ENCODE results near the gene PPIE. TPM values are rescaled to one million over a fixed set of nuclear protein-coding genes. Genes with fewer than 3 reads are reported as not detected.

Gene PPIE
- total and polyA plus RNA-seq, 2 of the 4 experiments (the other 2 are of a cell fraction): 40.9 to 68.1 TPM

DNA sequence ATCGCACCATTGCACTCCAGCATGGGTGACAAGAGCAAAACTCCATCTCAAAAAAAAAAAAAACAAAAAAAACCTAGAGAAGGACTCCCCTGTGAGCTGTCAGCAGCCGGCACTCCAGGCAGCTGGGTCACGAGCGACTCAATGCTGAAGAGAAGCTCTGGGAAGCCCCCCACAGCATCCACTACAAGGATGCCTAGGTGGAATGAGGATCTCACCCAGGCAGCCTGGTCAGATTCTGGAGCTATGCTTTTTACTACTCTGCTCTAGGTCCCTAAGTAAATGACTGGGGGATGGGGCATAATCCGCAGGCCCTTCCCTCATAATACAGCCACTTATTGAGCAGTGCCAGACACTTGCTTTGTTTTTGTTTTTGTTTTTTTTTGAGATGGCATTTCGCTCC, 43.4 kb downstream of the PPIE start:
- no peak overlapping the region for H3K27ac ChIP-seq (ENCODE audit: insufficient read depth, low read length)
- H2BK5ac ChIP-seq (ENCODE audit: low read depth, low read length, poor library complexity, severe bottlenecking): no peak overlapping the region
- no peak overlapping the region for H3K4me3 ChIP-seq (ENCODE audit: insufficient read depth, low read depth, low read length)
- BruUV-seq (replicated peaks): no TSS peak
- H3K79me1 ChIP-seq (ENCODE audit: low read depth in 1 of 2, low read length in 2 of 2): no peaks in the 10 kb centered on the region
- no peaks in the 10 kb centered on the region for H4K20me1 ChIP-seq (ENCODE audit: insufficient read depth, low read length)
- H3K56ac ChIP-seq (ENCODE audit: extremely low read depth, insufficient read depth, low read length): no peak overlapping the region
- in situ Hi-C loops (cut with MboI; ENCODE audit: low sequenced_read_pairs): no loop called here
- no peak overlapping the region for H2BK120ac ChIP-seq (ENCODE audit: low read depth, low read length)
- TF ChIP-seq SMC3 (IDR thresholded peaks at IDR 0.05; ENCODE audit: low read depth, low read length) (no peak), MAZ (IDR thresholded peaks at IDR 0.05; ENCODE audit: borderline replicate concordance, low read depth, low read length) (no peak), RFX5 (IDR thresholded peaks at IDR 0.05; ENCODE audit: low read depth, low read length) (no peak), CEBPB (IDR thresholded peaks at IDR 0.05; ENCODE audit: low read depth, low read length) (no peak), RCOR1 (IDR thresholded peaks at IDR 0.05; ENCODE audit: insufficient replicate concordance, low read length) (no peak), MXI1 (IDR thresholded peaks at IDR 0.05; ENCODE audit: borderline replicate concordance, low read depth, low read length) (no peak)
- TF ChIP-seq, protein P1, sequence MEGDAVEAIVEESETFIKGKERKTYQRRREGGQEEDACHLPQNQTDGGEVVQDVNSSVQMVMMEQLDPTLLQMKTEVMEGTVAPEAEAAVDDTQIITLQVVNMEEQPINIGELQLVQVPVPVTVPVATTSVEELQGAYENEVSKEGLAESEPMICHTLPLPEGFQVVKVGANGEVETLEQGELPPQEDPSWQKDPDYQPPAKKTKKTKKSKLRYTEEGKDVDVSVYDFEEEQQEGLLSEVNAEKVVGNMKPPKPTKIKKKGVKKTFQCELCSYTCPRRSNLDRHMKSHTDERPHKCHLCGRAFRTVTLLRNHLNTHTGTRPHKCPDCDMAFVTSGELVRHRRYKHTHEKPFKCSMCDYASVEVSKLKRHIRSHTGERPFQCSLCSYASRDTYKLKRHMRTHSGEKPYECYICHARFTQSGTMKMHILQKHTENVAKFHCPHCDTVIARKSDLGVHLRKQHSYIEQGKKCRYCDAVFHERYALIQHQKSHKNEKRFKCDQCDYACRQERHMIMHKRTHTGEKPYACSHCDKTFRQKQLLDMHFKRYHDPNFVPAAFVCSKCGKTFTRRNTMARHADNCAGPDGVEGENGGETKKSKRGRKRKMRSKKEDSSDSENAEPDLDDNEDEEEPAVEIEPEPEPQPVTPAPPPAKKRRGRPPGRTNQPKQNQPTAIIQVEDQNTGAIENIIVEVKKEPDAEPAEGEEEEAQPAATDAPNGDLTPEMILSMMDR (conservative IDR thresholded peaks at IDR 0.05; ENCODE audit: low read depth, low read length): no peak
- TF ChIP-seq, protein P2, sequence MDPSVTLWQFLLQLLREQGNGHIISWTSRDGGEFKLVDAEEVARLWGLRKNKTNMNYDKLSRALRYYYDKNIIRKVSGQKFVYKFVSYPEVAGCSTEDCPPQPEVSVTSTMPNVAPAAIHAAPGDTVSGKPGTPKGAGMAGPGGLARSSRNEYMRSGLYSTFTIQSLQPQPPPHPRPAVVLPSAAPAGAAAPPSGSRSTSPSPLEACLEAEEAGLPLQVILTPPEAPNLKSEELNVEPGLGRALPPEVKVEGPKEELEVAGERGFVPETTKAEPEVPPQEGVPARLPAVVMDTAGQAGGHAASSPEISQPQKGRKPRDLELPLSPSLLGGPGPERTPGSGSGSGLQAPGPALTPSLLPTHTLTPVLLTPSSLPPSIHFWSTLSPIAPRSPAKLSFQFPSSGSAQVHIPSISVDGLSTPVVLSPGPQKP (IDR thresholded peaks at IDR 0.05; ENCODE audit: borderline replicate concordance, low read depth, low read length): no peak
- TF ChIP-seq, protein P3, sequence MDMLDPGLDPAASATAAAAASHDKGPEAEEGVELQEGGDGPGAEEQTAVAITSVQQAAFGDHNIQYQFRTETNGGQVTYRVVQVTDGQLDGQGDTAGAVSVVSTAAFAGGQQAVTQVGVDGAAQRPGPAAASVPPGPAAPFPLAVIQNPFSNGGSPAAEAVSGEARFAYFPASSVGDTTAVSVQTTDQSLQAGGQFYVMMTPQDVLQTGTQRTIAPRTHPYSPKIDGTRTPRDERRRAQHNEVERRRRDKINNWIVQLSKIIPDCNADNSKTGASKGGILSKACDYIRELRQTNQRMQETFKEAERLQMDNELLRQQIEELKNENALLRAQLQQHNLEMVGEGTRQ (IDR thresholded peaks at IDR 0.05; ENCODE audit: low read depth, low read length): no peak
- no peak overlapping the region for H2BK20ac ChIP-seq (ENCODE audit: low read depth, low read length)
- H3K36me3 ChIP-seq (ENCODE audit: control insufficient read depth, insufficient read depth, low read length): no peaks in the 10 kb centered on the region
- no peak overlapping the region for H4K5ac ChIP-seq (ENCODE audit: low read depth, low read length)
- H4K91ac ChIP-seq (ENCODE audit: insufficient read depth, low read depth, low read length): no peak overlapping the region
- no peak overlapping the region for H2BK15ac ChIP-seq (ENCODE audit: low read depth, low read length)
- no peak for DNase-seq
- H4K8ac ChIP-seq (ENCODE audit: low read depth in 2 of 2, low read length in 2 of 2): no peak overlapping the region
- no peak overlapping the region for H3K4me2 ChIP-seq (ENCODE audit: low read depth, low read length)
- no peaks in the 10 kb centered on the region for H3K9me3 ChIP-seq (ENCODE audit: control insufficient read depth, insufficient read depth, low read length)
- H3K9me1 ChIP-seq (ENCODE audit: insufficient read depth, low read length): no peaks in the 10 kb centered on the region
- no peak overlapping the region for H2AFZ ChIP-seq (replicated peaks; ENCODE audit: low read length, poor library complexity)
- no peak overlapping the region for H3K9ac ChIP-seq (ENCODE audit: low read depth, low read length)
- H3K23ac ChIP-seq (ENCODE audit: low read depth, low read length): no peak overlapping the region
- H2AK5ac ChIP-seq (ENCODE audit: low read depth, low read length): no peak overlapping the region
- no peak overlapping the region for H3K14ac ChIP-seq (replicated peaks; ENCODE audit: low read depth, low read length)
- intact Hi-C loops (cut with micrococcal nuclease): no loop called here
- no peak overlapping the region for H3K4ac ChIP-seq (ENCODE audit: low read depth, low read length)
- POLR2A ChIA-PET (ENCODE audit: unreplicated experiment): no interaction called here
- dilution Hi-C loops (cut with HindIII; ENCODE audit: low sequenced_read_pairs, unreplicated experiment): no loop called here
- ATAC-seq (ENCODE audit: low read depth): no peak
- CTCF ChIA-PET: no interaction called here
- H2AK9ac ChIP-seq (replicated peaks; ENCODE audit: low read depth, low read length, poor library complexity): no peak overlapping the region
- no peaks in the 10 kb centered on the region for H3K4me1 ChIP-seq (ENCODE audit: control insufficient read depth, insufficient read depth, low read length)
- H3K27me3 ChIP-seq (ENCODE audit: control insufficient read depth, insufficient read depth, low read length): peaks cover 56% of the 10 kb centered on the region
- WGBS, 2 experiments (ENCODE audit: extremely low coverage in 2 of 2, insufficient read length in 1 of 2): no CpG with 5 or more reads among the region's 6 CpGs
- H3K18ac ChIP-seq (ENCODE audit: low read depth, low read length): no peak overlapping the region

Data from IMR-90 (cell line).